Activated CD4-positive, alpha-beta memory T cell treated with anti-CD3 and anti-CD28 coated beads for 36 hours (primary cell): ENCODE results near the gene CLEC4A. TPM values are rescaled to one million over a fixed set of nuclear protein-coding genes. Genes with fewer than 3 reads are reported as not detected.
"Not testable (repeated sequence)": the region's sequence is repeated elsewhere in the genome, so short reads cannot be mapped to it uniquely, and the experiment has no call there.

ENCODE experiments used
- CTCF ChIA-PET: fragments of 350-600 bp; sonication (Branson Sonifier 250); formaldehyde crosslinking; loops from one replicate; lab custom pipeline; 2021; ENCODE audit warnings: antibody characterized with exemption, inconsistent platforms; lab: Charles Lee
- POLR2A ChIA-PET: fragments of 350-600 bp; sonication (Branson Sonifier 250); formaldehyde crosslinking; loops from one replicate; lab custom pipeline; 2021; ENCODE audit warnings: antibody characterized with exemption; lab: Charles Lee
- DNase-seq: peaks from one replicate; pipeline ENCODE4 v3.0.0-alpha.2; 2020
- H3K27ac Mint-ChIP-seq: one replicate; pipeline ENCODE4 v1.8.0; 2021; ENCODE audit warnings: mixed read lengths
- H3K27me3 Mint-ChIP-seq: one replicate; pipeline ENCODE4 v1.8.0; 2021; ENCODE audit warnings: mixed read lengths
- H3K36me3 Mint-ChIP-seq: one replicate; pipeline ENCODE4 v1.8.0; 2021; ENCODE audit warnings: mixed read lengths
- H3K4me1 Mint-ChIP-seq: one replicate; pipeline ENCODE4 v1.8.0; 2021; ENCODE audit warnings: low read depth, mixed read lengths
- H3K4me3 Mint-ChIP-seq: one replicate; pipeline ENCODE4 v1.8.0; 2021; ENCODE audit warnings: mild to moderate bottlenecking, mixed read lengths
- H3K9me3 Mint-ChIP-seq: one replicate; pipeline ENCODE4 v1.8.0; 2021; ENCODE audit warnings: mixed read lengths
- intact Hi-C: fragments of 100-400 bp; cut with micrococcal nuclease; formaldehyde crosslinking; loops from one replicate; pipeline ENCODE4 v1.15.1; 2023
- total RNA-seq, 2 experiments: library from RNA; stranded (reverse); gene quantifications; one replicate each; pipeline ENCODE4 v1.2.3, GENCODE V29; 2021

CLEC4A gene
- total RNA-seq, 2 experiments from 2014 or later = 1.2 TPM

- Mint-ChIP-seq H3K4me3 (peak overlapping the region; percentile 62), H3K9me3 (no peaks in the 10 kb centered on the region), H3K4me1 (peaks cover 49% of the 10 kb centered on the region), H3K27me3 (no peaks in the 10 kb centered on the region), H3K27ac (peak overlapping the region; percentile 89), H3K36me3 (peaks cover 33% of the 10 kb centered on the region)
- peak; percentile 63 for DNase-seq
- CTCF ChIA-PET = interaction anchor here (0.8 to 2.4 kb wide), 4 partner anchors 10 to 155 kb away, joined by 4 to 20 read pairs (median 6); no protein-coding TSS in a partner anchor
- intact Hi-C loops = no loop called here
- POLR2A ChIA-PET = interaction anchor here (1.2 to 1.4 kb wide), 2 partner anchors 22 to 61 kb away, joined by 3 read pairs; partner anchors contain the start of gene C3AR1
Observed at GRCh38 chr12:8088574-8088973, 34.8 kb upstream of the CLEC4A start.

GRCh38 chr12:8089277-8089676, 34.1 kb upstream of the CLEC4A start:
- H3K27me3 Mint-ChIP-seq, intact Hi-C loops, DNase-seq, H3K9me3 Mint-ChIP-seq, H3K27ac Mint-ChIP-seq, H3K4me3 Mint-ChIP-seq: not testable (repeated sequence)
- CTCF ChIA-PET = interaction anchor here (1.2 to 2.4 kb wide), 3 partner anchors 11 to 156 kb away, joined by 6 to 20 read pairs (median 7); no protein-coding TSS in a partner anchor
- Mint-ChIP-seq H3K4me1 (peaks cover 42% of the 10 kb centered on the region), H3K36me3 (peaks cover 33% of the 10 kb centered on the region)
- POLR2A ChIA-PET = interaction anchor here (1.2 kb wide), 1 partner anchor 23 kb away, joined by 3 read pairs; the partner anchor contains the start of gene C3AR1

- POLR2A ChIA-PET = no interaction called here
- Mint-ChIP-seq H3K27me3 (no peaks in the 10 kb centered on the region), H3K4me3 (no peak overlapping the region), H3K27ac (no peak overlapping the region), H3K9me3 (no peaks in the 10 kb centered on the region), H3K4me1 (peaks cover 37% of the 10 kb centered on the region), H3K36me3 (peaks cover 32% of the 10 kb centered on the region)
- intact Hi-C loops = no loop called here
- CTCF ChIA-PET = no interaction called here
- no peak for DNase-seq
Observed at GRCh38 chr12:8089716-8090115, 33.7 kb upstream of the CLEC4A start.

- H3K4me3 Mint-ChIP-seq = no peak overlapping the region
- peaks cover 13% of the 10 kb centered on the region for H3K4me1 Mint-ChIP-seq
- ChIA-PET POLR2A (no interaction called here), CTCF (interaction anchor here (1.3 kb wide), 1 partner anchor 144 kb away, joined by 5 read pairs; no protein-coding TSS in a partner anchor)
- DNase-seq = no peak
- no peak overlapping the region for H3K27ac Mint-ChIP-seq
- no peaks in the 10 kb centered on the region for H3K27me3 Mint-ChIP-seq
- no peaks in the 10 kb centered on the region for H3K9me3 Mint-ChIP-seq
- intact Hi-C loops = no loop called here
- H3K36me3 Mint-ChIP-seq = peaks cover 48% of the 10 kb centered on the region
Observed at GRCh38 chr12:8093291-8093690, 30.1 kb upstream of the CLEC4A start.

GRCh38 chr12:8096281-8096915, 27.0 kb upstream of the CLEC4A start:
- H3K36me3 Mint-ChIP-seq = peaks cover 43% of the 10 kb centered on the region
- no peaks in the 10 kb centered on the region for H3K27me3 Mint-ChIP-seq
- CTCF ChIA-PET = no interaction called here
- intact Hi-C loops = no loop called here
- H3K4me1 Mint-ChIP-seq = peaks cover 11% of the 10 kb centered on the region
- POLR2A ChIA-PET = no interaction called here
- no peak overlapping the region for H3K27ac Mint-ChIP-seq
- DNase-seq = no peak
- H3K4me3 Mint-ChIP-seq = no peak overlapping the region
- no peaks in the 10 kb centered on the region for H3K9me3 Mint-ChIP-seq

- Mint-ChIP-seq H3K4me3 (no peak overlapping the region), H3K4me1 (peaks cover 9% of the 10 kb centered on the region), H3K36me3 (peaks cover 35% of the 10 kb centered on the region), H3K9me3 (no peaks in the 10 kb centered on the region), H3K27ac (no peak overlapping the region), H3K27me3 (no peaks in the 10 kb centered on the region)
- no peak for DNase-seq
- ChIA-PET POLR2A (no interaction called here), CTCF (interaction anchor here (0.6 kb wide), 1 partner anchor 31 kb away, joined by 3 read pairs; no protein-coding TSS in a partner anchor)
- intact Hi-C loops = no loop called here
Observed at GRCh38 chr12:8099235-8099634, 24.2 kb upstream of the CLEC4A start.

- Mint-ChIP-seq H3K36me3 (peaks cover 25% of the 10 kb centered on the region), H3K4me3 (no peak overlapping the region), H3K27me3 (no peaks in the 10 kb centered on the region), H3K27ac (no peak overlapping the region), H3K4me1 (no peaks in the 10 kb centered on the region), H3K9me3 (no peaks in the 10 kb centered on the region)
- intact Hi-C loops = loop anchor here (1.0 to 2.0 kb wide), 2 partner anchors 71 to 128 kb away; no protein-coding TSS in a partner anchor
- DNase-seq = peak; percentile 85
- ChIA-PET CTCF (interaction anchor here (0.6 to 7.1 kb wide), 26 partner anchors 8 to 281 kb away, joined by 3 to 72 read pairs (median 4); partner anchors contain the start of gene ZNF705A), POLR2A (no interaction called here)
Observed at GRCh38 chr12:8108808-8109398, 14.5 kb upstream of the CLEC4A start.

- CTCF ChIA-PET, DNase-seq, H3K4me3 Mint-ChIP-seq, H3K27ac Mint-ChIP-seq, H3K36me3 Mint-ChIP-seq, H3K9me3 Mint-ChIP-seq, intact Hi-C loops, H3K4me1 Mint-ChIP-seq, H3K27me3 Mint-ChIP-seq: not testable (repeated sequence)
- POLR2A ChIA-PET = interaction anchor here (0.6 kb wide), 1 partner anchor 84 kb away, joined by 3 read pairs; no protein-coding TSS in a partner anchor
Observed at GRCh38 chr12:8113117-8113516, 10.3 kb upstream of the CLEC4A start.

- Mint-ChIP-seq H3K9me3 (no peaks in the 10 kb centered on the region), H3K36me3 (peaks cover 5% of the 10 kb centered on the region), H3K27ac (no peak overlapping the region), H3K4me1 (no peaks in the 10 kb centered on the region), H3K4me3 (no peak overlapping the region), H3K27me3 (no peaks in the 10 kb centered on the region)
- ChIA-PET POLR2A (no interaction called here), CTCF (interaction anchor here (1.0 to 2.5 kb wide), 3 partner anchors 11 to 111 kb away, joined by 3 to 9 read pairs (median 6); no protein-coding TSS in a partner anchor)
- DNase-seq = no peak
- intact Hi-C loops = no loop called here
Observed at GRCh38 chr12:8120072-8120713, 3.2 kb upstream of the CLEC4A start.

GRCh38 chr12:8127138-8127537, 3.7 kb downstream of the CLEC4A start:
- Mint-ChIP-seq H3K4me1 (peaks cover 10% of the 10 kb centered on the region), H3K27me3 (no peaks in the 10 kb centered on the region), H3K27ac (no peak overlapping the region), H3K4me3 (no peak overlapping the region), H3K36me3 (peaks cover 4% of the 10 kb centered on the region), H3K9me3 (no peaks in the 10 kb centered on the region)
- peak; percentile 11 for DNase-seq
- intact Hi-C loops = no loop called here
- ChIA-PET CTCF (no interaction called here), POLR2A (no interaction called here)

GRCh38 chr12:8133636-8134397, 10.4 kb downstream of the CLEC4A start:
- intact Hi-C loops, CTCF ChIA-PET, H3K9me3 Mint-ChIP-seq, H3K4me3 Mint-ChIP-seq, H3K4me1 Mint-ChIP-seq, POLR2A ChIA-PET, H3K27ac Mint-ChIP-seq, DNase-seq, H3K27me3 Mint-ChIP-seq: not testable (repeated sequence)
- peaks cover 14% of the 10 kb centered on the region for H3K36me3 Mint-ChIP-seq
